ENCODE results near the gene CCDC142.
A peak's percentile ranks its signal among the peaks of the same experiment; 100 is the strongest.
"Not testable (repeated sequence)": the region's sequence is repeated elsewhere in the genome, so short reads cannot be mapped to it uniquely, and the experiment has no call there.

CCDC142 gene

DNA sequence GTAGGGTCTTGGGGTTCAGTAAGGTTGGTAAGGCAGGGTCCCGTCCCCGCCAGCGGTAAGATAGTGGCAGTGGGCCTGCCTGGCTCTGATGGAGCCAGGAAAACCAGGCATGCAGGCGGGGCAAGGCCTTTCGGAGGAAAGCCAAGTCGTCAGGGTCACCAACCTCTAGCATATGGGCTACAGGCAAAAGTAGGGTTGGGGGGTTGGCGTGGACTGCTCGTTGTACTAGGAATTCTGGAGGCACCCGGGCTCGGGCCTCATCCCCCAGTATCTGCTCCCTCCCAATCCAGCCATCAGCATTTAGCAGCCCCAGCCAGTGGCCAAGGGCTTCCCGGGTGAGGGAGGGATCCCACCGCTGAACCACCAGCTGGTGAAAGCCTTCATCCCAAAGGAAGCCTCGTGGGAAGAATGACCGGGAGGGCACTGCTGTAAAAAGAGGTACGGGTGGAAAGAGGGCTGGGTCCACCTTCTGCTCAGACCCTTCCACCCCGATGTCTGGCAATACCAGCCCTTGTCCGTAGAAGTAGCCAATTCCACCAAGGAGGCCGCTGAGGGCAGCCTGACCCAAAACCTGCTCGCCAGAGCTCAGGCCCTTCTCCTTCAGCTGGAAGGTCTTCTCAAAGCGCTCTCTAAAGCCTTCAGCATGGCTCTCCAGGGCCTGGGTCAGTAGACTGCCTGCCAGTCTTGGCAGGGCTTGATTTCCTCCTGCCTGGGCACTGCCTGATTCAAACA lies 20.6 kb downstream of the CCDC142 start:
- DNase-seq, result no peak

DNA sequence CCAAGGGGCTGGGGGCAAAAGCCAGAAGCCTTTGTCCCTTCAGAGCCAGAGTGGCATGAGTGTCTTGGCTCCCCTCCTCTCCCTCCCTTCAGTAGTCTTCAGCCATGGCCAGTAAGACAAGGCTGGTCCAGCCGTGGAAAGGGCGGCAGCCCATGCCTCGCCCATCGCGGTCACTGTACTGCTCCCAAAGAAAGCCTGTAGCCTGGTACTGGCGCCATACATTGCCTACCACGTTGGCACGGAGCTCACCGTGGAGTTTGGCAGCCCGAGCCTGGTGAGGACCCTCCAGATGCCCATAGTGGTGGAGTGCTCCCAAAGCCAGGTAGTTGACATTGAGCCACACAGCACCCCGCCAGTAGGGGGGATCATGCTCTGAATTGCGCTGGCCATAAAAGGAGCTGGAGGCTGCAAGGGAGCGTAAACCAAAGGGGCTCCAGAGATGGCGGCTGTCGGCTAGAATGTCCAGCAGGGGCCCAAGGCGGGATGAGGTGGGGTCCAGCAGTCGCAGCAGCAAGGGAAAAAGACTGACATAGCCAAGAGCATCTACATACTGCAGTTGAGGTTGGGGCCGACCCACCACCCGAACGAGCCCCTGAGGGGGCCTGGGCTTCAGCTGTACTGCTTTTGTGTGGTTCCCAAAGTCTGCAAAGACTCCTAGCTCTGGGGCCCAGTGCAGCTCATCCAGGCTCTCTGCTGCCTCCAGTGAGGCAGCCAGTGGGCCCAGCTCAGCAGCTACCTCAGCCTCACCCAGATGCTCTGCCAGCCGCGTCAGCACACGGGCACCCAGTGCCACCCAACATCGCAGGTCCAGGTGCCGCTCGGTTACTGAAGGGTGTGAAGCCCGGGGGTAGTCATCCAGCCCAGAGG lies 21.4 kb downstream of the CCDC142 start:
- no peak for DNase-seq

DNA sequence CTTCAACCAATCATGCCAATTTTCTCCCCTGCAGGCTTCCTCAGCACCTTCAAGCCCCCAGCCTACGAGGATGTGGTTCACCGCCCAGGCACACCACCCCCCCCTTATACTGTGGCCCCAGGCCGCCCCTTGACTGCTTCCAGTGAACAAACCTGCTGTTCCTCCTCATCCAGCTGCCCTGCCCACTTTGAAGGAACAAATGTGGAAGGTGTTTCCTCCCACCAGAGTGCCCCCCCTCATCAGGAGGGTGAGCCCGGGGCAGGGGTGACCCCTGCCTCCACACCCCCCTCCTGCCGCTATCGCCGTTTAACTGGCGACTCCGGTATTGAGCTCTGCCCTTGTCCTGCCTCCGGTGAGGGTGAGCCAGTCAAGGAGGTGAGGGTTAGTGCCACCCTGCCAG lies 22.6 kb downstream of the CCDC142 start:
- not testable (repeated sequence) for DNase-seq

DNA sequence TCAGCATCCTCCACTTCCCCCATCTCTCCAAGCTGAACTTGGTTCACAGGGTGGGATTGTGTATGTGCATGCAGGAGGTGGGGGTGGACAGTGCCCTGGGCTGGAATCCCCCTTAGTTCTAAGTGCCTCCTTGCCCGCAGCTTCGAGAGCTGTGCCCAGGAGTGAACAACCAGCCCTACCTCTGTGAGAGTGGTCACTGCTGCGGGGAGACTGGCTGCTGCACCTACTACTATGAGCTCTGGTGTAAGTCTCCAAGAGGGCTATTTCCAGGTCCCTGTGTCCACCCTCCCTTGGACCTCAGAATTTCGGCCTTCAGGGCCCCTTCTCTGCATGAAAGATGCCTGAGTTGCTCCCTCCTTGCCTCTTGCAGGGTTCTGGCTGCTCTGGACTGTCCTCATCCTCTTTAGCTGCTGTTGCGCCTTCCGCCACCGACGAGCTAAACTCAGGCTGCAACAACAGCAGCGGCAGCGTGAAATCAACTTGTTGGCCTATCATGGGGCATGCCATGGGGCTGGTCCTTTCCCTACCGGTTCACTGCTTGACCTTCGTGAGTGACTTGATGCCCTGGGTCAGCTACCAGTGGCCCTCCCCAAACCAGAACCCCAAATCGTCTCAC lies 23.2 kb downstream of the CCDC142 start:
- DNase-seq, result not testable (repeated sequence)

DNA sequence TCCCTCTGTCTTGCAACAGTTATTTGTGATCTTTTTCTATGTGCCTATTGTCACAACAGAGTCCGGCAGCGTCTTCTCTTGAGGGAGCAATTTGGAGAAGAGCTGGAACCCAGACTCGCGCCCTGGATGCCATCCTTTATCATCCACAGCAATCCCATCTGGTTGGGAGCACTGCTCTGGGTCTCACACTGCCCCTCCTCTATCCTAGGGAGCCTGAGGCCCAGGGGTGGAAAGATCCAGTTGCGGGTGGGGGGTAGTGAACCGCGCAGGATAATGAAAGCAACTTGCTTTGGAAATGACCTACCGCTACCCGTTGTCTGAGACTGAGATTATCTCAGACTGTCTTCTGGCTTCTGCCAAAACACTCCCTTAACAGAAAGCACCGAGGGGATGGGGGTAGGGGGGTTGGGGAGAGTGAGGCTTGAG lies 23.8 kb downstream of the CCDC142 start:
- DNase-seq, result no peak

DNA sequence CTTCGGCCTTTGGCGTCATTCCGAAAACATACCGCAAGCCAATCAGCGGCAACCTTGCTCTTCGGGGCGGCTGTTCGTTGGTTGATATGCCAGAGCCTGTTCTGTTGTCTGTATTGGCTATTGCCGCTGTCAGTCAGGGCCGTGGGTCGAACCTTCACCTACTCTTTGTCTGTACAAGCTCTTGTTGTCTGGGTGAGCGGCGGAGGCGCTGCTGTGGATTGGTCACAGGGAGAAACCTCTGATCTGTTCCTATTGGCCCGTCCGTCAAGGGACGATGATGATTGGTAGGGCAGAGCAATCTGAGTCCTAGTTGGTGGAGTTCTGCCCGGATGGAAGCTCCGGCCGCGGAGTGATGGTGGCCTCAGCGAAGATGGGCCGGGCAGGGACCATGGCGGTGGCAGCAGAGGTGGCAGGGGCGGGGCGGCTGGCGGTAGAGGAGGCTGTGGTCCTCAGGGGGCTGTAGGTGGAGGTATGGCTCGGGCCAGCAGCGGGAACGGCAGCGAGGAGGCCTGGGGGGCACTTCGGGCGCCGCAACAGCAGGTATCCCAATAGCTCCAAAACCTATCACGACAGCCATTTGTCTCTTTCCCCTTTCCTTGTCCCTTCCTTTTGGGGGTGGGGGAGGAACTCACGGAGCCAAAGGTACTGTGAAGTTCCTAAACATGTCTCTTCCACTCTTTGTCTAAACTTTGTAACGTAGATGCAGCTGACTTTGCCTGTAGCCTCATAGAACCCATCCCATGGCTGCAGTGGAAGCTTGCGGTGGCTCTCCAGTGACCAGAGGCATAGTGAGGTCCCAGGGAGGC lies 24.5 kb downstream of the CCDC142 start, which contains the start of gene WBP1:
TSS of gene WBP1 (plus strand) at position 307 of the 806 bp plus-strand sequence. CDS start at position 472, 165 bp downstream.
- peak; percentile 100 for DNase-seq

DNA sequence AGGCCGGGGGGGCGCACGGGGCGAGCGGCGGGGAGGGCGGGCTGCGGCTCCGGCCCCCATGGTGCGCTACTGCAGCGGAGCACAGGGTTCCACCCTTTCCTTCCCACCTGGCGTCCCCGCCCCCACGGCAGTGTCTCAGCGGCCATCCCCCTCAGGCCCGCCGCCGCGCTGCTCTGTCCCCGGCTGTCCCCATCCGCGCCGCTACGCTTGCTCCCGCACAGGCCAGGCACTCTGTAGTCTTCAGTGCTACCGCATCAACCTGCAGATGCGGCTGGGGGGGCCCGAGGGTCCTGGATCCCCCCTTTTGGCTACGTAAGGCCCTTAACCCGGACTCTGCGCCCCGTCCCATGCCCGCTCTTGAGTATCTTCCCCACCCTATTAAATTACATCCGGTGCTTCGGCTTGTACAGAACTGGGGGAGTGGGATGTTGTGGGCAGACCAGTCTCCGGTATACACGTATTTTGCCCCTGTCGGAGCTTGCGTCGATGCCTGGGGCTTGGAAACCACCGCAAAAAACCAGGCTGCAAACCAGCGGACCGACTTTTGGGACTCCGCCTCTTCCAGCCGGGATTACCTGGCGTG lies 25.2 kb downstream of the CCDC142 start:
- DNase-seq, result peak; percentile 86

DNA sequence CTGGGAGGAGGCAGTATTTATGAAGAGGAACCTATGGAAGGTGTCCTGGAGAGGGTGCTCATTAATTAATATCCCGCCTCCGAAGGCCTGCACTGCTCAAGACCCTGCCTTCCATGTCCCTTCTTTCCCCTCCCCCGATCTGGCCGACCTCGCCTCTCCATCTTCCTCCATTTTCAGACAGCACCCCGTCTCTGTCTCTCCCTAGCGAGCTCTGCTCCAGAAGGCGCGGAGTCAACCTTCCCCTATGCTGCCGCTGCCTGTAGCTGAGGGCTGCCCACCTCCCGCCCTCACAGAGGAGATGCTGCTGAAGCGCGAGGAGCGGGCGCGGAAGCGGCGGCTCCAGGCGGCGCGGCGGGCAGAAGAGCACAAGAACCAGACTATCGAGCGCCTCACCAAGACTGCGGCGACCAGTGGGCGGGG lies 25.7 kb downstream of the CCDC142 start:
- no peak for DNase-seq

DNA sequence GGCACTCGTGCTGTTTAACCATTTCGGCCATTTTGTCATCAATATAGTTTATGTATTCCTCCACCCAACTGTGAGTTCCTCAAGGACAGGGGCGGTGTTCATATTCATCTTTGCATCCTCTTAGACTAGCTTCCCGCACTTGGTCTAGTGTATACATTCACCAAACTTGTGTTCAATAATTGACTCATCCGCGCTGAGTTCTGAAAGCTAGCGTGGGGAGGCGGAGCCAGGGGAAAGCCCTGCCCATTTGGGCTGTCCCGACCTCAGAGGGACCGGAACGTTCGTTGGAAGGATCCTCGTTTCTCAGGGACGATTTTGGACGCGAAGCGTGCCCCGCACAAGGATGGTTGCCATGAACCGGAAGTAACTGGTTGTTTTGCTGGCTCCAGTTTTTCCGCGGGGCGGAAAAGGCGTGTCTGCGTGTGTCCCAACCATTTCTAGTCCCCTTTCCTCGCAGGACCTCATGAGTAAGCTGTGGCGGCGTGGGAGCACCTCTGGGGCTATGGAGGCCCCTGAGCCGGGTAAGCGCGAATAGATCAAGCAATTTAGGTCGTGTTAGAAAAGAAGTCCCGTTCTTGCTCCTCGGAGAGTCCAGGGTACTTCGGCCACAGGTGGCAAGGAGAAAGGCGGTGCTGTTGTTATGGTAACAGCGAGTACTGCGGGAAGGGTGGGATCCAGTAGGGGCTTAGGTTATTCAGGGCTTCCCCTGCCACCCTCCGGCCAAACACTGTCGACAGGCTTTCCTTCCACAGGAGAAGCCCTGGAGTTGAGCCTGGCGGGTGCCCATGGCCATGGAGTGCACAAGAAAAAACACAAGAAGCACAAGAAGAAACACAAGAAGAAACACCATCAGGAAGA lies 27.9 kb downstream of the CCDC142 start, which contains the start of gene INO80B:
TSS of gene INO80B (plus strand) at position 434 of the 858 bp plus-strand sequence. CDS start at position 464, 30 bp downstream.
- peak; percentile 98 for DNase-seq

DNA sequence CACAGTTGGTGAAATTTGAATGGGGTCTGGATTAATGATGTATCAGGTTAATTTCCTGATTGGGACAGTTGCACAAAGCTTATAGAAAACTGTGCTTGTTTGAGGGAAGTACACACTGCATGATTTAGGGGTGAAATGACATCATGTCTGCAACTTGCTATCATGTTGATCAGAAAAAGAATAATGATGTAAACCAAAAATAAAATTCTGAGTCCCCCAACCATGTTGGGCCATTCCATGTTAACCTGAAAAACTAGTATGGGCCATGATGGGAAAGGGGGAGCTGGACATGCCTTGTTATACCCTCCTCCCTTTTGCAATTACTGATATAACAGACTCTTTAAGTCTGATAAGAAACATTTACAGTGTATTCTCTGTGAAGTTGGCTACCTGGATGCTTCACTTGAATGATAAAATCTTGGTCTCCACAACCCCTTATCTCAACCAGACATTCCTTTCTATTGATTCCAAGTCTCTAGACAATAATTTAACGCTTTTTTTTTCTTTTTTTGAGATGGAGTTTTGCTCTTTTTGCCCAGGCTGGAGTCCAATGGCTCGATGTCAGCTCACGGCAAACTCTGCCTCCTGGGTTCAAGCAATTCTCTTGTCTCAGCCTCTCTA lies 32.1 kb downstream of the CCDC142 start:
- no peak for DNase-seq

DNA sequence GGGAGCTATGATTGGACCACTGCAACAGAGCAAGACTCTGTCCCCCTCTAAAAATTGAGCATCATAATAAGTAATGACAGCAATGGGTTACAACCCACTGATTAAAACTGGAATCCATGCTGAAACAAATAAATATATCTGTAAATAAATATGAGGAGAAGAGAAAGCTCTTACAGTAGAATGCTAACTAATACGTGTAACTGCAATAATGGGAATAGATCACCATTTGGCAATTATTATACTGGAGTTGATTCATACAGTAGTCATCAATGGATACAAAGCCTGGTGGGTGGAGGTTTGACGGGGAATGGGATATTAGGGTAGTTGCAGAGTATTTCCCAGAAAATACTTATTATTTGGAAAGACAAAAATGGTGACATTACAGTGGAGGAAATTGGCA lies 34.0 kb downstream of the CCDC142 start:
- DNase-seq, result no peak

DNA sequence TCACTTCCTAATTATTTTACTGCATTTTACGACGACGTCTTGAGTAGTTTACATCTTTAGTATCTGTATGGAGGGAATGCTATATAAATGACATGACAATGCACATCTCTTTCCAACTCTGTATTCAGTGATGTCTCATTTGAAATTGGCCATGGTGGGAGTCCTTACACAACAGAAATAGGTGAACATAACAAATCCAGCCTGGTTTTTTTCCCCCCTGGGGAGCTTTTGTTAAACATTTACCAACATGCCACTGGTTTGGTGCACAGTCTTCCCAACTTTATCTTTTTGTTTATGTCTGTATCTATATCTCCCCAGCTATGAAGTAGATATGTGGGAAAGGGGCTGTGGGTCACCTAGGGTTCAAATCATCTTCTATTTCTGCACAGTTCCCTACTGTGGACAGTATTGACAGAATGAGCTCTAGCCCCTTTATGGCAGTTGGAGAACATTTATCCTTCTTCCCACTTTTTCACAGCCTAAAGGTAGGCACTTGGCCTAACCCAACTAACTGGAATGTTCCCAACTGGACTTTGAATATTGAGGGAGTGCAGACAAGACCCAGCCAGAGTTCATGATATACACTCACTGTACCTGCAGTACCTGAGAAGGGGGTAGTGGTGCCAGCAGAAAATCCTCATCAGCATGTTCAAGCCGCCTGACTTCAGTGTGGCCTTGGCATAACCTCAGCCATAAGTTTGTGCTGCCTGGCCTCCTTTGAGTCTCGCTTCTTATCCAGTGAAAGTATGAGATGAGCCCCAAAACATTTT lies 35.4 kb downstream of the CCDC142 start:
- no peak for DNase-seq

DNA sequence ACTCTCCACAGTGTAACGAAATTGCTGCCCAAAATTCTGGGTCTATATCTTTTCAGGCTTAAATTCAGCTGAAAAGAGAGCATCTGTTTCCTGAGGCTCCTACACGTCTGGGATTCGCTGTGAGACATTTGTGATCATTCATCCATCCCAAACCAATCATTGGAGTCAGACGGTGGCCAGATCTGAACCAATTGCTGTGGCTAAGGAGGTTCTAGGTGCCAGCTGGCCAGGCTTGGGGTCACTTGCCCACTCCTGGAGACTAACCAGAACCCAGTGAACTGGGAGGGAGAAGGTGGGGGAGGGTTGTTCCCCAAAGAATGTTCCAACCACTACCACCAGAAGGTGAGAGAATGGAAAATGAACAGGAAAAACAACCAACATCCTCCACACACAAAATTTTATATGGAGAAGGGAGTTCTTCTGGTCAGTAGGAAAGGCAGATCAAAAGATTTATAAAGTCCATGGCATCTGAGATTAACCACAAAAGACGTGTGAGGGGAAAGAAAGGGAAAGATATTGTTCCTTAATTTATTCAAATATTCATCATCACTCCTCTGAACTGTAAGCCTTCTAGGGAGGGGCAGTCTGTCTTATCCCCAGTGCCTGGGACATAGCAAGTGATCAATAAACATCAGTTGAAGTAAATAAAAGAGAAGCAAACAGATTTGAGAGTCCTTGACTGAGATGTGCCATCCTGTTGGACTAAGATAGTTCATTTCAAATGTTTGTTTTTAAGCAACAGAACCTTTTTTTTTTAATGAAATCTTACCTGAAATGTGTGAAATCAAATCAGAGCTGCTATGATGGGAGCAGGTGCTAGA lies 38.1 kb downstream of the CCDC142 start:
- DNase-seq, result no peak

DNA sequence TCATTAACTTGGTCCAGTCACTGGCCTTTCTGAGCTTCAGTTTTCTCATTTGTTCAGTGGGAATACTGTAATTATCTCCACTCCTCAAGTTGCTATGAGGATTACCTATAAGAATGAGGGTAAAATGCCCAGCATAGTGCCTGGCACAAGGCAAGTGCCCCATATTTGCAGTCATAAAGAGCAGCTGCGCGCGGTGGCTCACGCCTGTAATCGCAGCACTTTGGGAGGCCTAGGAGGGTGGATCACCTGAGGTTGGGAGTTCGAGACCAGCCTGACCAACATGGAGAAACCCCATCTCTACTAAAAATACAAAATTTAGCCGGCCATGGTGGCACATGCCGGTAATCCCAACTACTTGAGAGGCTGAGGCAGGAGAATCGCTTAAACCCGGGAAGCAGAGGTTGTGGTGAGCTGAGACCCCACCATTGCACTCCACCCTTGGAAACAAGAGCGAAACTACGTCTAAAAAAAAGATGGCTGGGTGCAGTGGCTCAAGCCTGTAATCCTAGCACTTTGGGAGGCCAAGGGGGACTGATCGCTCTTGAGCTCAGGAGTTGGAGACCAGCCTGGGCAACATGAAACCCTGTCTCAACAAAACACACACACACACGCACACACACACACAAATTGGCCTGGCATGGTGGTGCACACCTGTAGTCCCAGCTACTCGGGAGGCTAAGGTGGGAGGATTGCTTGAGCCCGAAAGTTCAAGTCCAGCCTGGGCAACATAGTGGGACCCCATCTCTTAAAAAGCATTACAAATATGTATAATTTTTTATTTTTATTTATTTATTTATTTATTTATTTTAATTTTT lies 40.1 kb downstream of the CCDC142 start:
- DNase-seq, result not testable (repeated sequence)

DNA sequence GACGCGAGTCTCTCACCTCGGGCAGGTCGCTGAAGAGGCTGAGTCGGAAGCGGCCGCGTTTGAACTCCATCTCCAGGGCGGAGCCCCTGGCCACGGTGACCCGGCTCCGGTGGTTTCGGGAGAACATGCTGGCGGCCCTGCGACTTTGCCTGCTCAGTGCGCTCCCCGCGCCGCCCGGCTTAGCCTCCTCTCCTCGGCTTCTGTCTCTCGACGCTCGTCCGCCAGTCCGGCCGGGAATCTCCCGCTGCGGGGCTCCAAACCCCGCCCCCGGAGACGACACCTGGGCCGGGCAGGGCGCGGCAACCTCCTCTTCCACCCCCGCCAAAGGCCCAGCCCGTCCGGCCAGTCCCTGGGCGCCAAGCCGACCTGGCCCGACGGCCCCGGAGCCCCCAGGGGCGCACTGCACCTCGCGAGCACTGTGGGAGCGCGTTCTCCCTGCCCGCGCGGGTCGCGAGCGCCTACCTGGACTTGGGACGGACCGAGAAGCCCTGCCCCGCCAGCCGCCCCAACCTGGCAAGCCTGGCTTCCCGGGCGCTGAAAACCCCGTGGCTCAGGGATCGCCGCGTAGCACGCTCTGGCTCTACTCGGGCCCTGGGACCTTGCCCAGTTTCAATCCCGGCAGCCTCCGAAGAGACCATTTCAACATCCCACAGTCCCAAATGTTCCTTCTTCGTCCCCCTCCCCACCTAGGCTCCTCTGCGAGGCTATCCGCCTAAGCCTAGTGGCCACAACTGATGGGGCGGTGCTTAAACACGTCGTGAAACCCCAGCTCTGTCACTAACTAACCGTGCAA lies 40.9 kb downstream of the CCDC142 start, which contains the start of gene RTKN:
TSS of gene RTKN (minus strand) at position 248 of the 793 bp plus-strand sequence. CDS start at position 127, 121 bp downstream.
- DNase-seq, result peak; percentile 44

DNA sequence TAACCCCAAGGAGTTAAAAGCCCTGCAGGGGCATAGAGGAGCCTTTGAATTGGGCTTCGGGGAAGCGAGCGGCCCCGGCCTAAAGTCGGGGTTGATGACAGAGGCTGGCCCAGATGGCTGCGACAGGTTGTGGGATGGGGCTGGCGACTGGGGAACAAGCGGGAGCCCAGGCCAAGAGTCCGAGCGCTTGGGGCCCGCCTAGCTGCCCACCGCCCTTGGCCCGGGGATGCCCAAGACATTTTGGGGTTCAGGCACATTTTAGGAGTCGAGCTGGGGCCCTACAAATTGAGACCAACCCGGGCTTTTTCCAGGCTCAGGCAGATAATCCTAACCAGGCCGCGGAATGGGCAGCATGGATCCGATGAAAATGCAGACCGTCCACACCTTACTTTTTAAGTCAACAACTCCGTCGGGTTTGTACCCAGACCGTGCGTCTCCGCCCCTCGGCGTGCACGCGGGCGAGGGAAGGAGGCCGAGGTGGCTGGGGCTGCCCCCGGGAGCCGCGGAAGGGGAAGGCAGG lies 41.6 kb downstream of the CCDC142 start:
- no peak for DNase-seq

Data from NCI-H345 (cell line).